GM12878 (cell line): ENCODE results near the gene UNC50. TPM values are rescaled to one million over a fixed set of nuclear protein-coding genes. Genes with fewer than 3 reads are reported as not detected.

Experiments
- ATAC-seq: fragments of 200-7000 bp; cut with Tn5 transposase; 3 replicates; pipeline ENCODE4 v1.9.1; 2020; ENCODE audit warnings: mild to moderate bottlenecking, moderate library complexity
- BruUV-seq: library from RNA; stranded (reverse); fragments of 400-500 nt; replicated peaks from 2 replicates; lab custom pipeline; 2021; lab: Mats Ljungman, UMichigan
- CTCF ChIA-PET: fragments of 300-600 bp; sonication (Branson Sonifier 250); formaldehyde crosslinking; extraction: SDS; loops from one replicate; lab custom pipeline; 2021; ENCODE audit warnings: inconsistent platforms; lab: Yijun Ruan, JAX
- POLR2A ChIA-PET: fragments of 350-600 bp; formaldehyde crosslinking; extraction: SDS; loops from one replicate; lab custom pipeline; 2021; ENCODE audit warnings: inconsistent platforms; lab: Charles Lee
- RAD21 ChIA-PET: fragments of 300-600 bp; sonication (Branson Sonifier 250); formaldehyde crosslinking; loops from one replicate; lab custom pipeline; 2023; ENCODE audit warnings: antibody characterized with exemption; ENCODE audit not compliant: unreplicated experiment; lab: Charles Lee
- SMC1A ChIA-PET: fragments of 300-600 bp; sonication (Branson Sonifier 250); formaldehyde crosslinking; loops from one replicate; lab custom pipeline; 2023; ENCODE audit not compliant: unreplicated experiment, uncharacterized antibody; lab: Charles Lee
- DNase-seq: peaks from one replicate; pipeline ENCODE4 v3.0.0-alpha.2; 2011; ENCODE audit warnings: low read depth, low spot score
- FAIRE-seq: peaks from 3 replicates; lab custom pipeline; 2011; peaks lifted over from hg19 to GRCh38; lab: Jason Lieb, UNC
- H2AFZ ChIP-seq: 2 replicates; pipeline ENCODE4 v1.6.0; 2011; ENCODE audit warnings: low read depth, low read length, control low read depth; ENCODE audit not compliant: control insufficient read depth
- H3K27ac ChIP-seq: 2 replicates; pipeline ENCODE4 v1.5.1; 2011; ENCODE audit warnings: control low read depth; ENCODE audit not compliant: control insufficient read depth, insufficient read depth
- H3K27me3 ChIP-seq, 2 experiments: replicated peaks in 1 of 2; 2 replicates each; pipeline versions ENCODE4 v1.6.0 to v1.6.1; 2011; ENCODE audit warnings: low read length in 1 of 2; ENCODE audit not compliant: control insufficient read depth in 2 of 2, insufficient read depth in 2 of 2
- H3K36me3 ChIP-seq, 2 experiments: 2 replicates each; pipeline ENCODE4 v1.5.1; 2011; ENCODE audit warnings: low read length in 1 of 2; ENCODE audit not compliant: control insufficient read depth in 2 of 2, insufficient read depth in 2 of 2
- H3K4me1 ChIP-seq: 2 replicates; pipeline ENCODE4 v1.6.1; 2011; ENCODE audit warnings: mild to moderate bottlenecking, low read length, moderate library complexity, mixed read lengths; ENCODE audit not compliant: control insufficient read depth, insufficient read depth
- H3K4me2 ChIP-seq: 2 replicates; pipeline ENCODE4 v1.6.0; 2011; ENCODE audit warnings: control low read depth; ENCODE audit not compliant: control insufficient read depth, insufficient read depth
- H3K4me3 ChIP-seq: fragments of 200-600 bp; sonication (generic); 2 replicates; pipeline ENCODE4 v1.5.1; 2016
- H3K79me2 ChIP-seq: 2 replicates; pipeline ENCODE4 v1.6.0; 2011; ENCODE audit warnings: low read length; ENCODE audit not compliant: control insufficient read depth, insufficient read depth
- H3K9ac ChIP-seq: 2 replicates; pipeline ENCODE4 v1.8.0; 2011; ENCODE audit warnings: low read length, control low read depth, mixed read lengths; ENCODE audit not compliant: control insufficient read depth, insufficient read depth
- H3K9me3 ChIP-seq: replicated peaks from 3 replicates; pipeline ENCODE4 v1.5.1; 2011; ENCODE audit warnings: mild to moderate bottlenecking, low read length; ENCODE audit not compliant: control insufficient read depth, insufficient read depth
- H4K20me1 ChIP-seq: 2 replicates; pipeline ENCODE4 v1.6.0; 2011; ENCODE audit not compliant: control insufficient read depth, insufficient read depth
- CBX3 ChIP-seq: fragments of 200-600 bp; sonication (generic); IDR thresholded peaks from 2 replicates; pipeline ENCODE4 v1.6.1; 2016; ENCODE audit warnings: low read depth, borderline replicate concordance
- HDAC6 ChIP-seq: fragments of 200-600 bp; sonication (generic); IDR thresholded peaks from one replicate; pipeline ENCODE4 v1.8.0; 2017; ENCODE audit warnings: antibody characterized with exemption; ENCODE audit not compliant: unreplicated experiment
- IRF4 ChIP-seq: IDR thresholded peaks from 2 replicates; pipeline ENCODE4 v1.6.1; 2011; ENCODE audit warnings: low read depth, low read length
- NFIC ChIP-seq: IDR thresholded peaks from 2 replicates; pipeline ENCODE4 v1.6.1; 2012; ENCODE audit warnings: low read depth, mild to moderate bottlenecking, inconsistent platforms, low read length, moderate library complexity
- PAX8 ChIP-seq: fragments of 450-650 bp; IDR thresholded peaks from 2 replicates; pipeline ENCODE4 v1.6.1; 2017; ENCODE audit warnings: mild to moderate bottlenecking, moderate library complexity
- SPI1 ChIP-seq: IDR thresholded peaks from 2 replicates; pipeline ENCODE4 v1.6.1; 2011; ENCODE audit warnings: low read depth, mild to moderate bottlenecking, low read length, moderate library complexity, borderline replicate concordance; ENCODE audit not compliant: insufficient read depth
- SRF ChIP-seq, 2 experiments: IDR thresholded peaks; 2 replicates each; pipeline ENCODE4 v1.6.1; 2011; ENCODE audit warnings: low read depth in 2 of 2, low read length in 2 of 2, mild to moderate bottlenecking in 1 of 2, moderate library complexity in 1 of 2
- WGBS: methylation state at CpG from one replicate; pipeline ENCODE4 v1.1.6; 2016; ENCODE audit warnings: low lambda C conversion rate; ENCODE audit not compliant: insufficient replicate concordance, insufficient coverage; ENCODE audit errors: missing lambda C conversion rate; 5-methylcytosine and 5-hydroxymethylcytosine counted together
- in situ Hi-C: fragments of 300-500 bp; cut with MboI; formaldehyde crosslinking; loops from 9 replicates; pipeline ENCODE4 v1.14.3; 2018; ENCODE audit warnings: mixed read lengths
- intact Hi-C: fragments of 100-400 bp; cut with micrococcal nuclease; formaldehyde crosslinking; loops from one replicate; pipeline ENCODE4 v1.14.2; 2022; ENCODE audit not compliant: unreplicated experiment
- polyA plus RNA-seq, 11 experiments: library from polyadenylated mRNA; depleted of rRNA in 4 of 11; unstranded in 6 of 11; stranded (reverse) in 5 of 11; fragments of >200 nt; fragmentation: Nextera tagmentation in 4 of 11; fragmentation: Illumina TruSeq in 1 of 11; extraction: Ambion mirVana in 4 of 11; extraction: Trizol in 1 of 11; gene quantifications; 1 replicate in 1 of 11; 2 replicates in 10 of 11; pipeline versions ENCODE4 v1.2.1 to v1.2.3, GENCODE V29; 2011 to 2016; ENCODE audit warnings: inconsistent platforms in 2 of 11, missing spikeins in 2 of 11, low read depth in 1 of 11
- total RNA-seq, 4 experiments: library from RNA; depleted of rRNA in 3 of 4; stranded (reverse); fragments of >200 nt in 3 of 4; fragmentation: Illumina TruSeq in 1 of 4; extraction: Trizol in 1 of 4; gene quantifications; 2 replicates each; pipeline versions ENCODE4 v1.2.1 to v1.2.3, GENCODE V29; 2013 to 2021

The UNC50 gene
- total and polyA plus RNA-seq, 10 of the 15 experiments (the other 5 are each of a cell fraction or from before 2014, with no cell fraction given) = 25.5 to 76.3 (median 37.8) TPM

DNA sequence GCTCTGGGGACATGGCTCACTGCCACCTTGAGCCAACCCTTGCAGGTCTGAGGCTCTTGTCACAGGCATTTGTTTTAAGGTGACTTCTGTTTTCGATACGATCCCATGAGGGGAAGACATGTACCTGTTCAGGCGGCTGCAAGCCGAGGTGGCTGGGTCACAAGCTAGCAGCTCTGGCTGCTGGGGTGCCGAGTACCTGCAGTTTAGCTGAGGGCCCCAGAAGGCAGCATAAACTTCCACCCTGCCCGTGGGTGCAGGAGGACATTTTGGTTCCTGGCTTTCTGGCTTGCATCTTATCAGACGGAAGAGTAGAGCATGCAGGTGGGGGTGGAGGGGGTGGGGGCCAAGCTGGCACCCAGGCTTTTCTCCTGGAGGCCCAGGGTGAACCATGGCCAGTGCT, 28.5 kb upstream of the UNC50 start:
- TF ChIP-seq SPI1 (no peak), PAX8 (no peak), HDAC6 (no peak), NFIC (no peak), CBX3 (no peak), SRF (IDR thresholded peaks at IDR 0.05; ENCODE audit: low read depth in 2 of 2, low read length in 2 of 2) (no peak), IRF4 (no peak)
- TF ChIP-seq, all 136 proteins: peak for 0
- Histone ChIP-seq H3K4me3 (no peak overlapping the region), H3K9ac (no peak overlapping the region), H3K27ac (no peak overlapping the region), H3K9me3 (no peaks in the 10 kb centered on the region), H3K4me1 (peaks cover 8% of the 10 kb centered on the region; the same call in 1 of the 2 replicates), H3K36me3 (peaks cover 34 to 36% of the 10 kb centered on the region in 2 experiments), H2AFZ (no peak overlapping the region), H3K79me2 (no peaks in the 10 kb centered on the region), H4K20me1 (no peaks in the 10 kb centered on the region; the same call in 1 of the 2 replicates), H3K27me3 (no peaks in the 10 kb centered on the region), H3K4me2 (no peak overlapping the region)
- no TSS peak for BruUV-seq
- SMC1A ChIA-PET = interaction anchor here (1.4 kb wide), 1 partner anchor 167 kb away, joined by 3 read pairs; no protein-coding TSS in a partner anchor
- DNase-seq (no peak), ATAC-seq (no peak), FAIRE-seq (no peak)
- intact Hi-C loops (loop anchor here (10.0 kb wide), 1 partner anchor 485 kb away; no protein-coding TSS in a partner anchor), in situ Hi-C loops (no loop called here)
- RAD21 ChIA-PET = interaction anchor here (1.0 kb wide), 1 partner anchor 27 kb away, joined by 3 read pairs; no protein-coding TSS in a partner anchor
- CTCF ChIA-PET = interaction anchor here (0.9 to 1.4 kb wide), 2 partner anchors 11 to 13 kb away, joined by 3 read pairs; no protein-coding TSS in a partner anchor
- 100% methylated on average over 7 of the region's 7 CpGs for WGBS
- POLR2A ChIA-PET = no interaction called here
